Body of pancreas (tissue), 4 donors: Measurements from ENCODE around the gene DHRS12. TPM values are rescaled to one million over a fixed set of nuclear protein-coding genes. Genes with fewer than 3 reads are reported as not detected.

Experiments
- ATAC-seq: fragments of 150-250 bp; one replicate; pipeline ENCODE4 v1.9.1; 2016
- DNase-seq, 4 donors: peaks; one replicate each; pipeline ENCODE4 v3.0.0-alpha.2; 2019
- H3K27ac ChIP-seq, 4 donors: fragments of 200-600 bp; sonication (generic); 1 replicate in 3 of 4; 2 replicates in 1 of 4; pipeline versions ENCODE4 v1.5.1 to v1.6.1; 2016 to 2019; ENCODE audit warnings: mild to moderate bottlenecking in 1 of 4, mixed read lengths in 1 of 4, moderate library complexity in 1 of 4
- H3K27me3 ChIP-seq, 2 donors: fragments of 200-600 bp; sonication (generic); one replicate each; pipeline ENCODE4 v1.6.0; 2016; ENCODE audit warnings: mild to moderate bottlenecking in 1 of 2
- H3K36me3 ChIP-seq, 2 donors: fragments of 200-600 bp; sonication (generic); replicated peaks in 1 of 2; 2 replicates each; pipeline ENCODE4 v1.5.1; 2016; ENCODE audit warnings: low read depth in 2 of 2; ENCODE audit not compliant: insufficient read depth in 1 of 2
- H3K4me1 ChIP-seq: fragments of 200-600 bp; sonication (generic); one replicate; pipeline ENCODE4 v1.6.0; 2016
- H3K4me3 ChIP-seq, 2 donors: fragments of 200-600 bp; sonication (generic); 1 replicate in 1 of 2; 2 replicates in 1 of 2; pipeline ENCODE4 v1.5.1; 2016 to 2019
- H3K9me3 ChIP-seq, 3 donors: fragments of 200-600 bp; sonication (generic); 1 replicate in 2 of 3; 2 replicates in 1 of 3; pipeline ENCODE4 v1.5.1; 2016
- CTCF ChIP-seq, 7 experiments: fragments of 450-650 bp in 4 of 7; fragments of 200-600 bp in 3 of 7; sonication (generic) in 3 of 7; IDR thresholded peaks; one replicate each; pipeline ENCODE4 v1.5.1; 2016 to 2019; ENCODE audit warnings: antibody characterized with exemption in 7 of 7
- POLR2A ChIP-seq, 3 donors: fragments of 450-650 bp; IDR thresholded peaks; one replicate each; pipeline ENCODE4 v1.6.1; 2016; ENCODE audit warnings: antibody characterized with exemption in 3 of 3, mild to moderate bottlenecking in 2 of 3
- WGBS, 2 donors: methylation state at CpG; one replicate each; pipeline ENCODE4 v1.1.5; 2017; 5-methylcytosine and 5-hydroxymethylcytosine counted together
- intact Hi-C: fragments of 100-400 bp; cut with DNase I; formaldehyde crosslinking; loops from one replicate; pipeline ENCODE4 v1.15.1; 2023
- total RNA-seq, 2 donors: library from RNA; depleted of rRNA; stranded (reverse); fragments of >200 nt; gene quantifications; one replicate each; pipeline ENCODE4 v1.1.0, GENCODE V29; 2016

DHRS12 gene
- total RNA-seq, 2 donors from 2014 or later, result 4.0 to 38.7 TPM

- Histone ChIP-seq H3K4me1 (peaks cover 40% of the 10 kb centered on the region), H3K27me3 (no peaks in the 10 kb centered on the region), H3K36me3 (no peaks in the 10 kb centered on the region), H3K27ac (peak overlapping the region in 3 of 4 donors; percentile 13 to 24 (median 13)), H3K9me3 (no peaks in the 10 kb centered on the region), H3K4me3 (no peak overlapping the region)
- DNase-seq (no peak), ATAC-seq (no peak)
- TF ChIP-seq CTCF (IDR thresholded peaks at IDR 0.05) (no peak), POLR2A (IDR thresholded peaks at IDR 0.05) (no peak)
- 55 to 74% methylated on average over 4 to 5 of the region's 5 CpGs for WGBS, 2 donors
- intact Hi-C loops, result no loop called here
Observed at GRCh38 chr13:51807041-51807440, 3.1 kb upstream of the DHRS12 start.

GRCh38 chr13:51806566-51806965, 2.6 kb upstream of the DHRS12 start:
- TF ChIP-seq POLR2A (IDR thresholded peaks at IDR 0.05), result no peak
- TF ChIP-seq CTCF (IDR thresholded peaks at IDR 0.05), result no peak
- DNase-seq (peak; percentile 77 to 94 (median 90)), ATAC-seq (peak; percentile 22)
- Histone ChIP-seq H3K9me3 (no peaks in the 10 kb centered on the region), H3K27me3 (no peaks in the 10 kb centered on the region), H3K27ac (peak overlapping the region in 3 of 4 donors; percentile 65 to 100 (median 98)), H3K4me1 (peaks cover 45% of the 10 kb centered on the region), H3K36me3 (no peaks in the 10 kb centered on the region), H3K4me3 (no peak overlapping the region)
- intact Hi-C loops, result no loop called here
- WGBS, 2 donors, result 43 to 45% methylated on average over 2 of the region's 2 CpGs

GRCh38 chr13:51805925-51806324, 2.0 kb upstream of the DHRS12 start:
- no peaks in the 10 kb centered on the region for H3K27me3 ChIP-seq
- intact Hi-C loops, result no loop called here
- peaks cover 52% of the 10 kb centered on the region for H3K4me1 ChIP-seq
- H3K27ac ChIP-seq, result peak overlapping the region; percentile 65 to 100 (median 99)
- no peaks in the 10 kb centered on the region for H3K36me3 ChIP-seq
- DNase-seq, result no peak
- 65 to 76% methylated on average over 2 of the region's 2 CpGs for WGBS, 2 donors
- no peak overlapping the region for H3K4me3 ChIP-seq
- no peaks in the 10 kb centered on the region for H3K9me3 ChIP-seq
- TF ChIP-seq CTCF (IDR thresholded peaks at IDR 0.05), result no peak
- TF ChIP-seq POLR2A (IDR thresholded peaks at IDR 0.05), result no peak
- ATAC-seq, result no peak

GRCh38 chr13:51805313-51805712, 1.4 kb upstream of the DHRS12 start:
- Histone ChIP-seq H3K4me1 (peaks cover 58% of the 10 kb centered on the region), H3K9me3 (no peaks in the 10 kb centered on the region), H3K4me3 (peak overlapping the region in 1 of 2 donors; percentile 29), H3K27ac (peak overlapping the region; percentile 98 to 100 (median 99)), H3K36me3 (no peaks in the 10 kb centered on the region), H3K27me3 (no peaks in the 10 kb centered on the region)
- no peak for TF ChIP-seq CTCF (IDR thresholded peaks at IDR 0.05)
- no peak for TF ChIP-seq POLR2A (IDR thresholded peaks at IDR 0.05)
- ATAC-seq (no peak), DNase-seq (no peak)
- 61 to 66% methylated on average over 4 of the region's 4 CpGs for WGBS, 2 donors
- intact Hi-C loops, result no loop called here
